ENCODE data around the gene NEK4.
A peak's percentile ranks its signal among the peaks of the same experiment; 100 is the strongest.

The NEK4 gene

DNA sequence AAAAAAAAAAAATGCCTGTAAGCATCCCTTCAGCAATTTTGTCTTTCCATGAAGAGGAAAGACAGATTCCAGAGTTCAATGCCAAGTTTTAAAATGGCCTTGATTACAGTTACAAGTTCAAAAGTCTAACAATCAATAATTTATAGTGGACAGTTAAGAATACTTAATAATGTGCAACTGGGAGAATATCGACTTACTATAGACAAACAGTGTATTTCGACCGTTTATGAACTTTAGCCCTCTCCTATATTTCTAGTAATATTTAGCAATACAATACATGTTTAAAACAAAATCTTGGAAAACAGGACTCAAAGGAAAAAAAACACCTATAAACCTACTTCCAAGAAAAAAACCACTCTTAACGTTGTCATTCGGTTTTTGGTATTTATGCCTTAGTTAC, 86.6 kb downstream of the NEK4 start:
- Histone ChIP-seq H3K27me3 (ENCODE audit: insufficient read depth, poor library complexity, severe bottlenecking) (no peaks in the 10 kb centered on the region), H3K27ac (ENCODE audit: poor library complexity, severe bottlenecking) (peak overlapping the region; percentile 65), H3K4me3 (ENCODE audit: severe bottlenecking) (peak overlapping the region; percentile 84), H3K36me3 (ENCODE audit: low read depth) (peaks cover 57% of the 10 kb centered on the region), H3K4me1 (ENCODE audit: insufficient read depth, poor library complexity, severe bottlenecking) (peaks cover 19% of the 10 kb centered on the region), H3K9me3 (ENCODE audit: severe bottlenecking) (no peaks in the 10 kb centered on the region)
- ATAC-seq (ENCODE audit: low read depth) = no peak
- no peak for DNase-seq (ENCODE audit: low spot score)
- TF ChIP-seq, protein P1, sequence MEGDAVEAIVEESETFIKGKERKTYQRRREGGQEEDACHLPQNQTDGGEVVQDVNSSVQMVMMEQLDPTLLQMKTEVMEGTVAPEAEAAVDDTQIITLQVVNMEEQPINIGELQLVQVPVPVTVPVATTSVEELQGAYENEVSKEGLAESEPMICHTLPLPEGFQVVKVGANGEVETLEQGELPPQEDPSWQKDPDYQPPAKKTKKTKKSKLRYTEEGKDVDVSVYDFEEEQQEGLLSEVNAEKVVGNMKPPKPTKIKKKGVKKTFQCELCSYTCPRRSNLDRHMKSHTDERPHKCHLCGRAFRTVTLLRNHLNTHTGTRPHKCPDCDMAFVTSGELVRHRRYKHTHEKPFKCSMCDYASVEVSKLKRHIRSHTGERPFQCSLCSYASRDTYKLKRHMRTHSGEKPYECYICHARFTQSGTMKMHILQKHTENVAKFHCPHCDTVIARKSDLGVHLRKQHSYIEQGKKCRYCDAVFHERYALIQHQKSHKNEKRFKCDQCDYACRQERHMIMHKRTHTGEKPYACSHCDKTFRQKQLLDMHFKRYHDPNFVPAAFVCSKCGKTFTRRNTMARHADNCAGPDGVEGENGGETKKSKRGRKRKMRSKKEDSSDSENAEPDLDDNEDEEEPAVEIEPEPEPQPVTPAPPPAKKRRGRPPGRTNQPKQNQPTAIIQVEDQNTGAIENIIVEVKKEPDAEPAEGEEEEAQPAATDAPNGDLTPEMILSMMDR (IDR thresholded peaks at IDR 0.05; ENCODE audit: poor library complexity, severe bottlenecking) = no peak

DNA sequence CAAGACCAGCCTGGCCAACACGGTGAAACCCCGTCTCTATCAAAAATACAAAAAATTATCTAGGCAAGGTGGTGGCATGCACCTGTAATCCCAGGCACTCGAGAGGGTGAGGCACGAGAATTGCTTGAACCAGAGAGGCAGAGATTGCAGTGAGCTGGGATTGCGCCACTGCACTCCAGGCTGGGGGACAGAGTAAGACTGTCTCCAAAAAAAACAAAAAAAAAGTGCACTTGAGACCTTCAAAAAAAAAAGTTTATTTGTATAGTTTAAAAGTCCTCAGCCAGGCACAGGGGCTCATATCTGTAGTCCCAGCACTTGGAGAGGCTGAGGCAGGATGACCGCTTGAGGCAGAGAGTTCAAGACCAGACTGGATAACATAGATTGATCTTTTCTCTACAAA, 87.1 kb downstream of the NEK4 start:
- no peaks in the 10 kb centered on the region for H3K9me3 ChIP-seq (ENCODE audit: severe bottlenecking)
- no peak overlapping the region for H3K27ac ChIP-seq (ENCODE audit: poor library complexity, severe bottlenecking)
- no peak for DNase-seq (ENCODE audit: low spot score)

DNA sequence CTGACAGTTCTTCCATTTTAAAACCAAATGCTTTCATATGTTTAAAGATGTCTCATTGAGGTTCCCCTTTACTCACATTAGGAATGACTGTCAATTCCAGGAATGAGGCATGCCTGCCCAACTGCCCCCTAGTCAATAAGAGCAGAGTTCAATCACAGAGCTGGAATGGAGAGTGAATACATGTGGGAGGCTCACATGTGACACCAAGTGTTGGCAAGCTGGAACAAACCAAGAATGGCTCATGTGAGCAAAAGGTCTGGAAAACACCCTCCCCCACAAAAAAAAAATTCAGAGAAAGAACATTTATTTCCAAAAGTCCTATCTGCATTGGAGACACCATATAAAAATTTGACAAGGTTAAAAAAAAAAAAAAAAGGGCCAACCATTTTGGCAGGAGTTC, 88.7 kb downstream of the NEK4 start:
- ATAC-seq (ENCODE audit: low read depth) = peak; percentile 46

More for the DNA sequence above, 87.1 kb downstream of the NEK4 start:
- Histone ChIP-seq H3K4me1 (ENCODE audit: insufficient read depth, poor library complexity, severe bottlenecking) (peaks cover 18% of the 10 kb centered on the region), H3K4me3 (ENCODE audit: severe bottlenecking) (no peak overlapping the region), H3K36me3 (ENCODE audit: low read depth) (peaks cover 57% of the 10 kb centered on the region), H3K27me3 (ENCODE audit: insufficient read depth, poor library complexity, severe bottlenecking) (no peaks in the 10 kb centered on the region)
- no peak for ATAC-seq (ENCODE audit: low read depth)
- TF ChIP-seq, protein P1 (IDR thresholded peaks at IDR 0.05; ENCODE audit: poor library complexity, severe bottlenecking) = no peak

DNA sequence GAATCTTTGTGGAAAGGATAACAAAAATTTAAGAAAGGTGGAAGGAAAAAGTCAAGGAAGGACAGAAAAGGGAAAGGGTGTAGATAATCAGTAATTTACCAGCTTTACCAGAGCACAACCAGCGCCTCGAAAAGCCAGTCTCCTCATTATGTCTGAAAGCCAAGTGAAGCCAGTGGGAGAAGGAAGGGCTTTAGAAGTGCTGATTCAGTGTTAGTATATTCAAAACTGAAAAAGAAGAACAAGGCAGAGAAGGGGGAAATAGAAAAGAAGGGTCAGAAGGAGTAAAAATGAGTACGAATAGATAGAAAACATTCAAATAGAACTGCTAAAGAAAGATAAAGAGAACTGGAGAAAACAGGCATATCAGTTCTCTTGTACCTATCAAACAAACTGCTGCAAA, 89.1 kb downstream of the NEK4 start:
- ATAC-seq (ENCODE audit: low read depth) (no peak), DNase-seq (ENCODE audit: low spot score) (no peak)
- Histone ChIP-seq H3K36me3 (ENCODE audit: low read depth) (peaks cover 54% of the 10 kb centered on the region), H3K4me1 (ENCODE audit: insufficient read depth, poor library complexity, severe bottlenecking) (peaks cover 7% of the 10 kb centered on the region), H3K9me3 (ENCODE audit: severe bottlenecking) (no peaks in the 10 kb centered on the region), H3K4me3 (ENCODE audit: severe bottlenecking) (no peak overlapping the region), H3K27ac (ENCODE audit: poor library complexity, severe bottlenecking) (peak overlapping the region; percentile 18), H3K27me3 (ENCODE audit: insufficient read depth, poor library complexity, severe bottlenecking) (no peaks in the 10 kb centered on the region)
- TF ChIP-seq, protein P1 (IDR thresholded peaks at IDR 0.05; ENCODE audit: poor library complexity, severe bottlenecking) = no peak

More for the DNA sequence above, 88.7 kb downstream of the NEK4 start:
- H3K27me3 ChIP-seq (ENCODE audit: insufficient read depth, poor library complexity, severe bottlenecking) = no peaks in the 10 kb centered on the region
- TF ChIP-seq, protein P1 (IDR thresholded peaks at IDR 0.05; ENCODE audit: poor library complexity, severe bottlenecking) = peak; percentile 59
- peaks cover 54% of the 10 kb centered on the region for H3K36me3 ChIP-seq (ENCODE audit: low read depth)
- peak overlapping the region; percentile 18 for H3K27ac ChIP-seq (ENCODE audit: poor library complexity, severe bottlenecking)
- H3K4me3 ChIP-seq (ENCODE audit: severe bottlenecking) = no peak overlapping the region
- H3K4me1 ChIP-seq (ENCODE audit: insufficient read depth, poor library complexity, severe bottlenecking) = peaks cover 11% of the 10 kb centered on the region
- DNase-seq (ENCODE audit: low spot score) = no peak
- no peaks in the 10 kb centered on the region for H3K9me3 ChIP-seq (ENCODE audit: severe bottlenecking)

DNA sequence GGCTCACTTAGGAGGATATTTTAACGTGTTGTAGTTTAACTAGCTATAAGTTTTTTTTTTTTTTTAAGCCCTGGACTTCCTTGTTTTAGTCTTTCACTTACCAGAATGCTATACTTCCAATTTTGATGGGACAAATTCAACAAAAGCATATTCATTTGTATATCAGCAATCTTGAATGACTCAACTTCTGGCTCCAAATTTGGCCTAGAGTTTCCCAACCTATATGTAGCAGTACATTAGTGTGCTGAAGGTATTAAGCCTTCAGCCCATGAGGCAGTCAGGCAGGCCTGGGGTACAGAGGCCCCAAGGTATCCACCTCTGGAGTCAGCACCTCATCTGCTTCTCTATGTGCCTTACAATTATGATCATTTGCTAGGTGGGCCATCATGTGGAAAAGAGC, 90.9 kb downstream of the NEK4 start:
- no peak overlapping the region for H3K27ac ChIP-seq (ENCODE audit: poor library complexity, severe bottlenecking)
- H3K36me3 ChIP-seq (ENCODE audit: low read depth) = peaks cover 62% of the 10 kb centered on the region
- H3K4me1 ChIP-seq (ENCODE audit: insufficient read depth, poor library complexity, severe bottlenecking) = peaks cover 6% of the 10 kb centered on the region
- peak; percentile 30; the same call in 1 of the 3 replicates for ATAC-seq (ENCODE audit: low read depth)
- DNase-seq (ENCODE audit: low spot score) = no peak
- H3K9me3 ChIP-seq (ENCODE audit: severe bottlenecking) = no peaks in the 10 kb centered on the region
- no peaks in the 10 kb centered on the region for H3K27me3 ChIP-seq (ENCODE audit: insufficient read depth, poor library complexity, severe bottlenecking)
- TF ChIP-seq, protein P1 (IDR thresholded peaks at IDR 0.05; ENCODE audit: poor library complexity, severe bottlenecking) = no peak
- no peak overlapping the region for H3K4me3 ChIP-seq (ENCODE audit: severe bottlenecking)

Measured in RWPE2 (cell line).